DOHH2 (cell line): Measurements from ENCODE around the gene AEBP2.
"Not testable (repeated sequence)": the region's sequence is repeated elsewhere in the genome, so short reads cannot be mapped to it uniquely, and the experiment has no call there.

Experiments
- H3F3A ChIP-seq: fragments of 200-600 bp; sonication (generic), shearing (Covaris generic); 2 replicates; pipeline ENCODE4 v1.6.0; 2016; ENCODE audit warnings: antibody characterized with exemption, mild to moderate bottlenecking; ENCODE audit not compliant: control insufficient read depth, insufficient read depth
- H3K27ac ChIP-seq: fragments of 200-600 bp; sonication (generic); 2 replicates; pipeline ENCODE4 v1.5.1; 2014; ENCODE audit warnings: low read depth, mild to moderate bottlenecking, low read length, moderate library complexity
- H3K27me3 ChIP-seq: fragments of 200-600 bp; sonication (generic); 2 replicates; pipeline ENCODE4 v1.6.1; 2014; ENCODE audit warnings: mild to moderate bottlenecking, low read length, mixed read lengths; ENCODE audit not compliant: control insufficient read depth
- H3K36me3 ChIP-seq: fragments of 200-600 bp; sonication (generic); 2 replicates; pipeline ENCODE4 v1.6.1; 2014; ENCODE audit warnings: mild to moderate bottlenecking, low read length, moderate library complexity, mixed read lengths; ENCODE audit not compliant: control insufficient read depth
- H3K4me1 ChIP-seq: fragments of 200-600 bp; sonication (generic); 2 replicates; pipeline ENCODE4 v1.6.1; 2014; ENCODE audit warnings: mild to moderate bottlenecking, low read length, mixed read lengths; ENCODE audit not compliant: control insufficient read depth
- H3K4me2 ChIP-seq: fragments of 200-600 bp; sonication (generic); 2 replicates; pipeline ENCODE4 v1.6.0; 2014; ENCODE audit warnings: mild to moderate bottlenecking, low read length, moderate library complexity
- H3K4me3 ChIP-seq: fragments of 200-600 bp; sonication (generic); 2 replicates; pipeline ENCODE4 v1.5.1; 2014; ENCODE audit warnings: mild to moderate bottlenecking, low read length, mixed read lengths
- H3K79me2 ChIP-seq: fragments of 200-600 bp; sonication (generic); 2 replicates; pipeline ENCODE4 v1.6.1; 2014; ENCODE audit warnings: mild to moderate bottlenecking, low read length, mixed read lengths; ENCODE audit not compliant: control insufficient read depth
- H3K9me2 ChIP-seq: fragments of 200-600 bp; sonication (generic); replicated peaks from 2 replicates; pipeline ENCODE4 v1.6.1; 2014; ENCODE audit warnings: mild to moderate bottlenecking, low read length, mixed read lengths; ENCODE audit not compliant: control insufficient read depth
- H3K9me3 ChIP-seq: fragments of 200-600 bp; sonication (generic); 2 replicates; pipeline ENCODE4 v1.6.1; 2014; ENCODE audit warnings: antibody characterized with exemption, low read length, mixed read lengths; ENCODE audit not compliant: control insufficient read depth, insufficient read depth
- H4K20me1 ChIP-seq: fragments of 200-600 bp; sonication (generic); 2 replicates; pipeline ENCODE4 v1.6.0; 2014; ENCODE audit warnings: low read depth, mild to moderate bottlenecking, antibody characterized with exemption, low read length, moderate library complexity; ENCODE audit not compliant: control insufficient read depth, insufficient read depth
- CTCF ChIP-seq: fragments of 200-600 bp; sonication (generic); IDR thresholded peaks from one replicate; pipeline ENCODE4 v1.5.1; 2014; ENCODE audit warnings: antibody characterized with exemption, mild to moderate bottlenecking, low read depth, low read length; ENCODE audit not compliant: poor library complexity, severe bottlenecking
- EZH2phosphoT487 ChIP-seq: fragments of 200-600 bp; sonication (generic); IDR thresholded peaks from 2 replicates; pipeline ENCODE4 v1.6.1; 2017; ENCODE audit warnings: borderline replicate concordance, mild to moderate bottlenecking, antibody characterized with exemption, low read length, moderate library complexity, mixed read lengths

The AEBP2 gene

GRCh38 chr12:19428246-19428645, 11.0 kb upstream of the AEBP2 start:
- Histone ChIP-seq H3K27me3 (no peaks in the 10 kb centered on the region), H4K20me1 (no peaks in the 10 kb centered on the region), H3K4me2 (no peak overlapping the region), H3K27ac (no peak overlapping the region), H3F3A (no peaks in the 10 kb centered on the region), H3K9me3 (no peaks in the 10 kb centered on the region), H3K79me2 (no peaks in the 10 kb centered on the region), H3K4me1 (peaks cover 6% of the 10 kb centered on the region), H3K4me3 (no peak overlapping the region), H3K36me3 (no peaks in the 10 kb centered on the region), H3K9me2 (no peaks in the 10 kb centered on the region)
- no peak for TF ChIP-seq EZH2phosphoT487
- no peak for TF ChIP-seq CTCF

GRCh38 chr12:19429491-19429890, 9.8 kb upstream of the AEBP2 start:
- not testable (repeated sequence) for H3K9me2 ChIP-seq, H3K4me2 ChIP-seq, H4K20me1 ChIP-seq, H3K4me3 ChIP-seq, H3K9me3 ChIP-seq, H3K79me2 ChIP-seq, H3F3A ChIP-seq, H3K4me1 ChIP-seq, H3K27me3 ChIP-seq, H3K36me3 ChIP-seq, H3K27ac ChIP-seq

- Histone ChIP-seq H3K27ac (no peak overlapping the region), H3K27me3 (no peaks in the 10 kb centered on the region), H3K9me3 (no peaks in the 10 kb centered on the region), H3F3A (no peaks in the 10 kb centered on the region), H3K4me3 (no peak overlapping the region), H3K9me2 (no peaks in the 10 kb centered on the region), H3K4me2 (no peak overlapping the region), H3K4me1 (peaks cover 13% of the 10 kb centered on the region), H3K36me3 (no peaks in the 10 kb centered on the region), H4K20me1 (no peaks in the 10 kb centered on the region), H3K79me2 (no peaks in the 10 kb centered on the region)
- no peak for TF ChIP-seq EZH2phosphoT487
Measured at GRCh38 chr12:19430988-19431387, 8.3 kb upstream of the AEBP2 start.

- Histone ChIP-seq H3K36me3 (no peaks in the 10 kb centered on the region), H3K79me2 (no peaks in the 10 kb centered on the region), H3F3A (no peaks in the 10 kb centered on the region), H4K20me1 (no peaks in the 10 kb centered on the region), H3K4me1 (peaks cover 13% of the 10 kb centered on the region), H3K4me2 (no peak overlapping the region), H3K9me2 (no peaks in the 10 kb centered on the region), H3K9me3 (no peaks in the 10 kb centered on the region), H3K27me3 (no peaks in the 10 kb centered on the region), H3K27ac (no peak overlapping the region), H3K4me3 (no peak overlapping the region)
- no peak for TF ChIP-seq EZH2phosphoT487
- no peak for TF ChIP-seq CTCF
Measured at GRCh38 chr12:19431407-19432308, 7.6 kb upstream of the AEBP2 start.
